Measurements from ENCODE around the gene SIPA1L3. TPM values are rescaled to one million over a fixed set of nuclear protein-coding genes. Genes with fewer than 3 reads are reported as not detected.

SIPA1L3 gene
- total RNA-seq, 1 experiment from 2014 or later, result 66.3 TPM

GRCh38 chr19:37991841-37992248 lies 84.8 kb downstream of the SIPA1L3 start:
- BruUV-seq (replicated peaks), result no TSS peak
- no peak for DNase-seq (ENCODE audit: low read depth, low spot score)
- intact Hi-C loops (cut with micrococcal nuclease; ENCODE audit: unreplicated experiment), result no loop called here
- in situ Hi-C loops (cut with HindIII; ENCODE audit: low pct_unique_long_range_greater_than_20kb, low sequenced_read_pairs), result no loop called here
- H3K27ac ChIP-seq (ENCODE audit: low read length), result no peak overlapping the region
- no peaks in the 10 kb centered on the region for H3K27me3 ChIP-seq (ENCODE audit: control insufficient read depth, insufficient read depth, low read length)
- ATAC-seq, result no peak
- no peaks in the 10 kb centered on the region for H3K36me3 ChIP-seq (ENCODE audit: control insufficient read depth, insufficient read depth, low read length)
- H3K9me3 ChIP-seq (ENCODE audit: control insufficient read depth, insufficient read depth, low read depth, low read length), result no peaks in the 10 kb centered on the region
- 0 out of 2 replicates have a peak, but pooled peaks cover 2% of the 10 kb centered on the region for H3K4me1 ChIP-seq (ENCODE audit: control insufficient read depth, insufficient read depth, low read length)
- ChIA-PET POLR2A (interaction anchor here (1.2 kb wide), 1 partner anchor 12 kb away, joined by 5 read pairs; no protein-coding TSS in a partner anchor), CTCF (interaction anchor here (0.7 kb wide), 2 partner anchors 12 to 642 kb away, joined by 3 to 5 read pairs; no protein-coding TSS in a partner anchor)
- H3K4me3 ChIP-seq (ENCODE audit: low read depth in 2 of 2, low read length in 2 of 2), result no peak overlapping the region
- TF ChIP-seq, protein P1, sequence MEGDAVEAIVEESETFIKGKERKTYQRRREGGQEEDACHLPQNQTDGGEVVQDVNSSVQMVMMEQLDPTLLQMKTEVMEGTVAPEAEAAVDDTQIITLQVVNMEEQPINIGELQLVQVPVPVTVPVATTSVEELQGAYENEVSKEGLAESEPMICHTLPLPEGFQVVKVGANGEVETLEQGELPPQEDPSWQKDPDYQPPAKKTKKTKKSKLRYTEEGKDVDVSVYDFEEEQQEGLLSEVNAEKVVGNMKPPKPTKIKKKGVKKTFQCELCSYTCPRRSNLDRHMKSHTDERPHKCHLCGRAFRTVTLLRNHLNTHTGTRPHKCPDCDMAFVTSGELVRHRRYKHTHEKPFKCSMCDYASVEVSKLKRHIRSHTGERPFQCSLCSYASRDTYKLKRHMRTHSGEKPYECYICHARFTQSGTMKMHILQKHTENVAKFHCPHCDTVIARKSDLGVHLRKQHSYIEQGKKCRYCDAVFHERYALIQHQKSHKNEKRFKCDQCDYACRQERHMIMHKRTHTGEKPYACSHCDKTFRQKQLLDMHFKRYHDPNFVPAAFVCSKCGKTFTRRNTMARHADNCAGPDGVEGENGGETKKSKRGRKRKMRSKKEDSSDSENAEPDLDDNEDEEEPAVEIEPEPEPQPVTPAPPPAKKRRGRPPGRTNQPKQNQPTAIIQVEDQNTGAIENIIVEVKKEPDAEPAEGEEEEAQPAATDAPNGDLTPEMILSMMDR (IDR thresholded peaks at IDR 0.05), result no peak
- TF ChIP-seq, protein P2, sequence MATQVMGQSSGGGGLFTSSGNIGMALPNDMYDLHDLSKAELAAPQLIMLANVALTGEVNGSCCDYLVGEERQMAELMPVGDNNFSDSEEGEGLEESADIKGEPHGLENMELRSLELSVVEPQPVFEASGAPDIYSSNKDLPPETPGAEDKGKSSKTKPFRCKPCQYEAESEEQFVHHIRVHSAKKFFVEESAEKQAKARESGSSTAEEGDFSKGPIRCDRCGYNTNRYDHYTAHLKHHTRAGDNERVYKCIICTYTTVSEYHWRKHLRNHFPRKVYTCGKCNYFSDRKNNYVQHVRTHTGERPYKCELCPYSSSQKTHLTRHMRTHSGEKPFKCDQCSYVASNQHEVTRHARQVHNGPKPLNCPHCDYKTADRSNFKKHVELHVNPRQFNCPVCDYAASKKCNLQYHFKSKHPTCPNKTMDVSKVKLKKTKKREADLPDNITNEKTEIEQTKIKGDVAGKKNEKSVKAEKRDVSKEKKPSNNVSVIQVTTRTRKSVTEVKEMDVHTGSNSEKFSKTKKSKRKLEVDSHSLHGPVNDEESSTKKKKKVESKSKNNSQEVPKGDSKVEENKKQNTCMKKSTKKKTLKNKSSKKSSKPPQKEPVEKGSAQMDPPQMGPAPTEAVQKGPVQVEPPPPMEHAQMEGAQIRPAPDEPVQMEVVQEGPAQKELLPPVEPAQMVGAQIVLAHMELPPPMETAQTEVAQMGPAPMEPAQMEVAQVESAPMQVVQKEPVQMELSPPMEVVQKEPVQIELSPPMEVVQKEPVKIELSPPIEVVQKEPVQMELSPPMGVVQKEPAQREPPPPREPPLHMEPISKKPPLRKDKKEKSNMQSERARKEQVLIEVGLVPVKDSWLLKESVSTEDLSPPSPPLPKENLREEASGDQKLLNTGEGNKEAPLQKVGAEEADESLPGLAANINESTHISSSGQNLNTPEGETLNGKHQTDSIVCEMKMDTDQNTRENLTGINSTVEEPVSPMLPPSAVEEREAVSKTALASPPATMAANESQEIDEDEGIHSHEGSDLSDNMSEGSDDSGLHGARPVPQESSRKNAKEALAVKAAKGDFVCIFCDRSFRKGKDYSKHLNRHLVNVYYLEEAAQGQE (IDR thresholded peaks at IDR 0.05; ENCODE audit: insufficient read depth in 1 of 2, low read depth in 2 of 2, low read length in 1 of 2), result no peak
- no peak for TF ChIP-seq SIN3A (IDR thresholded peaks at IDR 0.05; ENCODE audit: borderline replicate concordance, insufficient read depth, low read depth, low read length)
- TF ChIP-seq TCF7L2 (IDR thresholded peaks at IDR 0.05; ENCODE audit: low read depth, low read length), result no peak
- no peak for TF ChIP-seq POLR2AphosphoS5 (IDR thresholded peaks at IDR 0.05; ENCODE audit: low read depth, low read length)

GRCh38 chr19:37992761-37993160 lies 85.8 kb downstream of the SIPA1L3 start:
- in situ Hi-C loops (cut with HindIII; ENCODE audit: low pct_unique_long_range_greater_than_20kb, low sequenced_read_pairs) (no loop called here), intact Hi-C loops (cut with micrococcal nuclease; ENCODE audit: unreplicated experiment) (no loop called here)
- no peak overlapping the region for H3K4me3 ChIP-seq (ENCODE audit: low read depth in 2 of 2, low read length in 2 of 2)
- no peaks in the 10 kb centered on the region for H3K27me3 ChIP-seq (ENCODE audit: control insufficient read depth, insufficient read depth, low read length)
- peaks cover 4% of the 10 kb centered on the region for H3K4me1 ChIP-seq (ENCODE audit: control insufficient read depth, insufficient read depth, low read length)
- H3K36me3 ChIP-seq (ENCODE audit: control insufficient read depth, insufficient read depth, low read length), result no peaks in the 10 kb centered on the region
- CTCF ChIA-PET, result no interaction called here
- ATAC-seq (no peak), DNase-seq (ENCODE audit: low read depth, low spot score) (no peak)
- no peak overlapping the region for H3K27ac ChIP-seq (ENCODE audit: low read length)
- BruUV-seq (replicated peaks), result no TSS peak
- POLR2A ChIA-PET, result interaction anchor here (1.2 kb wide), 1 partner anchor 11 kb away, joined by 5 read pairs; no protein-coding TSS in a partner anchor
- TF ChIP-seq POLR2AphosphoS5 (IDR thresholded peaks at IDR 0.05; ENCODE audit: low read depth, low read length) (no peak), TCF7L2 (IDR thresholded peaks at IDR 0.05; ENCODE audit: low read depth, low read length) (no peak), SIN3A (IDR thresholded peaks at IDR 0.05; ENCODE audit: borderline replicate concordance, insufficient read depth, low read depth, low read length) (no peak)
- TF ChIP-seq, protein P2 (IDR thresholded peaks at IDR 0.05; ENCODE audit: insufficient read depth in 1 of 2, low read depth in 2 of 2, low read length in 1 of 2), result no peak
- TF ChIP-seq, protein P1 (IDR thresholded peaks at IDR 0.05), result no peak
- H3K9me3 ChIP-seq (ENCODE audit: control insufficient read depth, insufficient read depth, low read depth, low read length), result no peaks in the 10 kb centered on the region

Data from Panc1 (cell line).